GM12878 (cell line): ENCODE data around the gene CAMK4. TPM values are rescaled to one million over a fixed set of nuclear protein-coding genes. Genes with fewer than 3 reads are reported as not detected.

ENCODE experiments used
- ATAC-seq: fragments of 200-7000 bp; cut with Tn5 transposase; 3 replicates; pipeline ENCODE4 v1.9.1; 2020; ENCODE audit warnings: mild to moderate bottlenecking, moderate library complexity
- BruUV-seq: library from RNA; stranded (reverse); fragments of 400-500 nt; replicated peaks from 2 replicates; lab custom pipeline; 2021; lab: Mats Ljungman, UMichigan
- CTCF ChIA-PET: fragments of 300-600 bp; sonication (Branson Sonifier 250); formaldehyde crosslinking; extraction: SDS; loops from one replicate; lab custom pipeline; 2021; ENCODE audit warnings: inconsistent platforms; lab: Yijun Ruan, JAX
- POLR2A ChIA-PET: fragments of 350-600 bp; formaldehyde crosslinking; extraction: SDS; loops from one replicate; lab custom pipeline; 2021; ENCODE audit warnings: inconsistent platforms; lab: Charles Lee
- RAD21 ChIA-PET: fragments of 300-600 bp; sonication (Branson Sonifier 250); formaldehyde crosslinking; loops from one replicate; lab custom pipeline; 2023; ENCODE audit warnings: antibody characterized with exemption; ENCODE audit not compliant: unreplicated experiment; lab: Charles Lee
- SMC1A ChIA-PET: fragments of 300-600 bp; sonication (Branson Sonifier 250); formaldehyde crosslinking; loops from one replicate; lab custom pipeline; 2023; ENCODE audit not compliant: unreplicated experiment, uncharacterized antibody; lab: Charles Lee
- DNase-seq: peaks from one replicate; pipeline ENCODE4 v3.0.0-alpha.2; 2011; ENCODE audit warnings: low read depth, low spot score
- FAIRE-seq: peaks from 3 replicates; lab custom pipeline; 2011; peaks lifted over from hg19 to GRCh38; lab: Jason Lieb, UNC
- H2AFZ ChIP-seq: 2 replicates; pipeline ENCODE4 v1.6.0; 2011; ENCODE audit warnings: low read depth, low read length, control low read depth; ENCODE audit not compliant: control insufficient read depth
- H3K27ac ChIP-seq: 2 replicates; pipeline ENCODE4 v1.5.1; 2011; ENCODE audit warnings: control low read depth; ENCODE audit not compliant: control insufficient read depth, insufficient read depth
- H3K27me3 ChIP-seq, 2 experiments: replicated peaks in 1 of 2; 2 replicates each; pipeline versions ENCODE4 v1.6.0 to v1.6.1; 2011; ENCODE audit warnings: low read length in 1 of 2; ENCODE audit not compliant: control insufficient read depth in 2 of 2, insufficient read depth in 2 of 2
- H3K36me3 ChIP-seq, 2 experiments: 2 replicates each; pipeline ENCODE4 v1.5.1; 2011; ENCODE audit warnings: low read length in 1 of 2; ENCODE audit not compliant: control insufficient read depth in 2 of 2, insufficient read depth in 2 of 2
- H3K4me1 ChIP-seq: 2 replicates; pipeline ENCODE4 v1.6.1; 2011; ENCODE audit warnings: mild to moderate bottlenecking, low read length, moderate library complexity, mixed read lengths; ENCODE audit not compliant: control insufficient read depth, insufficient read depth
- H3K4me2 ChIP-seq: 2 replicates; pipeline ENCODE4 v1.6.0; 2011; ENCODE audit warnings: control low read depth; ENCODE audit not compliant: control insufficient read depth, insufficient read depth
- H3K4me3 ChIP-seq: fragments of 200-600 bp; sonication (generic); 2 replicates; pipeline ENCODE4 v1.5.1; 2016
- H3K79me2 ChIP-seq: 2 replicates; pipeline ENCODE4 v1.6.0; 2011; ENCODE audit warnings: low read length; ENCODE audit not compliant: control insufficient read depth, insufficient read depth
- H3K9ac ChIP-seq: 2 replicates; pipeline ENCODE4 v1.8.0; 2011; ENCODE audit warnings: low read length, control low read depth, mixed read lengths; ENCODE audit not compliant: control insufficient read depth, insufficient read depth
- H3K9me3 ChIP-seq: replicated peaks from 3 replicates; pipeline ENCODE4 v1.5.1; 2011; ENCODE audit warnings: mild to moderate bottlenecking, low read length; ENCODE audit not compliant: control insufficient read depth, insufficient read depth
- H4K20me1 ChIP-seq: 2 replicates; pipeline ENCODE4 v1.6.0; 2011; ENCODE audit not compliant: control insufficient read depth, insufficient read depth
- BRCA1 ChIP-seq: IDR thresholded peaks from 2 replicates; pipeline ENCODE4 v1.6.1; 2011; ENCODE audit warnings: low read depth, low read length, improper control_type of control experiment
- CREB1 ChIP-seq: IDR thresholded peaks from 2 replicates; pipeline ENCODE4 v1.6.1; 2012; ENCODE audit warnings: low read depth, mild to moderate bottlenecking, inconsistent platforms
- ETV6 ChIP-seq, 2 experiments: fragments of 450-650 bp in 1 of 2; IDR thresholded peaks in 1 of 2; conservative IDR thresholded peaks in 1 of 2; 2 replicates each; pipeline ENCODE4 v1.6.1; 2014; ENCODE audit warnings: antibody characterized with exemption in 1 of 2, borderline replicate concordance in 1 of 2, low read depth in 1 of 2, mild to moderate bottlenecking in 1 of 2, moderate library complexity in 1 of 2
- GATAD2B ChIP-seq: fragments of 450-650 bp; conservative IDR thresholded peaks from 2 replicates; pipeline ENCODE4 v1.6.1; 2017; ENCODE audit warnings: low read depth, mild to moderate bottlenecking, moderate library complexity
- LARP7 ChIP-seq: fragments of 450-650 bp; IDR thresholded peaks from 2 replicates; pipeline ENCODE4 v1.6.1; 2017; ENCODE audit warnings: mild to moderate bottlenecking
- MEF2B ChIP-seq: fragments of 450-650 bp; IDR thresholded peaks from 2 replicates; pipeline ENCODE4 v1.6.1; 2018; ENCODE audit warnings: mild to moderate bottlenecking, moderate library complexity; ENCODE audit not compliant: partially characterized antibody, poor library complexity, severe bottlenecking
- PAX8 ChIP-seq: fragments of 450-650 bp; IDR thresholded peaks from 2 replicates; pipeline ENCODE4 v1.6.1; 2017; ENCODE audit warnings: mild to moderate bottlenecking, moderate library complexity
- POU2F2 ChIP-seq: IDR thresholded peaks from 3 replicates; pipeline ENCODE4 v1.6.1; 2011; ENCODE audit warnings: low read depth, mild to moderate bottlenecking, low read length, borderline replicate concordance
- RUNX3 ChIP-seq: IDR thresholded peaks from 2 replicates; pipeline ENCODE4 v1.6.1; 2012; ENCODE audit warnings: low read length, inconsistent platforms
- SUZ12 ChIP-seq: fragments of 200-600 bp; sonication (generic); IDR thresholded peaks from one replicate; pipeline ENCODE4 v1.6.1; 2018; ENCODE audit warnings: antibody characterized with exemption, mild to moderate bottlenecking; ENCODE audit not compliant: unreplicated experiment
- ZNF207 ChIP-seq: fragments of 450-650 bp; IDR thresholded peaks from 2 replicates; pipeline ENCODE4 v1.6.1; 2014; ENCODE audit warnings: antibody characterized with exemption, mild to moderate bottlenecking, borderline replicate concordance
- ZNF384 ChIP-seq: IDR thresholded peaks from 2 replicates; pipeline ENCODE4 v1.6.1; 2012; ENCODE audit warnings: low read depth, mild to moderate bottlenecking, low read length, improper control_type of control experiment, borderline replicate concordance
- WGBS: methylation state at CpG from one replicate; pipeline ENCODE4 v1.1.6; 2016; ENCODE audit warnings: low lambda C conversion rate; ENCODE audit not compliant: insufficient replicate concordance, insufficient coverage; ENCODE audit errors: missing lambda C conversion rate; 5-methylcytosine and 5-hydroxymethylcytosine counted together
- in situ Hi-C: fragments of 300-500 bp; cut with MboI; formaldehyde crosslinking; loops from 9 replicates; pipeline ENCODE4 v1.14.3; 2018; ENCODE audit warnings: mixed read lengths
- intact Hi-C: fragments of 100-400 bp; cut with micrococcal nuclease; formaldehyde crosslinking; loops from one replicate; pipeline ENCODE4 v1.14.2; 2022; ENCODE audit not compliant: unreplicated experiment
- polyA plus RNA-seq, 11 experiments: library from polyadenylated mRNA; depleted of rRNA in 4 of 11; unstranded in 6 of 11; stranded (reverse) in 5 of 11; fragments of >200 nt; fragmentation: Nextera tagmentation in 4 of 11; fragmentation: Illumina TruSeq in 1 of 11; extraction: Ambion mirVana in 4 of 11; extraction: Trizol in 1 of 11; gene quantifications; 1 replicate in 1 of 11; 2 replicates in 10 of 11; pipeline versions ENCODE4 v1.2.1 to v1.2.3, GENCODE V29; 2011 to 2016; ENCODE audit warnings: inconsistent platforms in 2 of 11, missing spikeins in 2 of 11, low read depth in 1 of 11
- total RNA-seq, 4 experiments: library from RNA; depleted of rRNA in 3 of 4; stranded (reverse); fragments of >200 nt in 3 of 4; fragmentation: Illumina TruSeq in 1 of 4; extraction: Trizol in 1 of 4; gene quantifications; 2 replicates each; pipeline versions ENCODE4 v1.2.1 to v1.2.3, GENCODE V29; 2013 to 2021
- TF ChIP-seq, protein P1 (sequence below): fragments of 450-650 bp; conservative IDR thresholded peaks from 2 replicates; pipeline ENCODE4 v1.6.1; 2017; ENCODE audit warnings: mild to moderate bottlenecking, moderate library complexity
- TF ChIP-seq, protein P2 (sequence below): fragments of 150-350 bp; IDR thresholded peaks from 2 replicates; pipeline ENCODE4 v1.6.1; 2016; ENCODE audit warnings: low read depth, low read length
- TF ChIP-seq, protein P3 (sequence below): IDR thresholded peaks from 2 replicates; pipeline ENCODE4 v1.6.1; 2012; ENCODE audit warnings: low read depth, low read length, improper control_type of control experiment
- TF ChIP-seq, protein P4 (sequence below): fragments of 450-650 bp; IDR thresholded peaks from 2 replicates; pipeline ENCODE4 v1.6.1; 2016; ENCODE audit warnings: mild to moderate bottlenecking
- TF ChIP-seq, protein P5 (sequence below): IDR thresholded peaks from 2 replicates; pipeline ENCODE4 v1.6.1; 2012; ENCODE audit warnings: low read depth, low read length, improper control_type of control experiment

CAMK4 gene
- total and polyA plus RNA-seq, 10 of the 15 experiments (the other 5 are each of a cell fraction or from before 2014, with no cell fraction given), result 13.3 to 51.9 (median 35.3) TPM

DNA sequence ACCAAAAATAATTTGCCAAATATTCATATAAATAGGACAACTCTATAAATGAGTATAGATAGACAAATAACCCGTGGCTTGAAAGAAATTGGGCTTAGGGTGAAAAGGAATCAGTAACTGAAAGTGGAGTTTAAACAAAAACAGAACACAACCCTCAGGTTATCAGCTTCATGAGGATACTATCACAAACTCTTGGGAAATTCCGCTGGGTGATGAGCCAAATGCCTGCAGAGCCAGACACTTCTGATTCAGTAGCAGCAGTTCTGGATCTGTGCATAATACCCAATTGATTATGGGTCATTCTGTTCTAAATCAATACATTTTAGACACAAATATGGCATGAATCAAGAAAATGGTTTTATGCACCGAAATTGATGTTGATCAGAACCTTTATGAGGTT, 72.4 kb downstream of the CAMK4 start:
- Histone ChIP-seq H3K4me3 (no peak overlapping the region), H3K79me2 (peaks cover 5% of the 10 kb centered on the region), H3K27ac (no peak overlapping the region), H4K20me1 (no peaks in the 10 kb centered on the region), H3K27me3 (no peaks in the 10 kb centered on the region), H2AFZ (no peak overlapping the region), H3K4me2 (no peak overlapping the region), H3K9me3 (peaks cover 18% of the 10 kb centered on the region), H3K4me1 (no peaks in the 10 kb centered on the region), H3K9ac (no peak overlapping the region), H3K36me3 (peaks cover 0 to 2% of the 10 kb centered on the region in 2 experiments; a peak in 2 of 4 replicates)
- ChIA-PET SMC1A (interaction anchor here (0.9 to 3.1 kb wide), 9 partner anchors 10 to 170 kb away, joined by 3 to 19 read pairs (median 4); no protein-coding TSS in a partner anchor), RAD21 (interaction anchor here (2.1 kb wide), 1 partner anchor 42 kb away, joined by 7 read pairs; no protein-coding TSS in a partner anchor), CTCF (interaction anchor here (0.7 to 2.7 kb wide), 4 partner anchors 8 to 165 kb away, joined by 3 to 9 read pairs (median 4); no protein-coding TSS in a partner anchor), POLR2A (interaction anchor here (0.6 to 0.8 kb wide), 2 partner anchors 12 to 25 kb away, joined by 3 to 4 read pairs; no protein-coding TSS in a partner anchor)
- no peak for DNase-seq
- in situ Hi-C loops (no loop called here), intact Hi-C loops (no loop called here)
- FAIRE-seq, result no peak
- ATAC-seq, result peak; percentile 38
- 35% methylated on average over 3 of the region's 3 CpGs for WGBS
- no TSS peak for BruUV-seq
- TF ChIP-seq GATAD2B (no peak), POU2F2 (no peak), ZNF384 (no peak), SUZ12 (no peak), CREB1 (no peak), ZNF207 (no peak), BRCA1 (no peak), LARP7 (no peak), RUNX3 (no peak), PAX8 (no peak), ETV6 (conservative IDR thresholded peaks at IDR 0.05 in 1 of 2, IDR thresholded peaks at IDR 0.05 in 1 of 2; ENCODE audit: borderline replicate concordance in 1 of 2, low read depth in 1 of 2) (no peak), MEF2B (no peak)
- TF ChIP-seq, protein P1, sequence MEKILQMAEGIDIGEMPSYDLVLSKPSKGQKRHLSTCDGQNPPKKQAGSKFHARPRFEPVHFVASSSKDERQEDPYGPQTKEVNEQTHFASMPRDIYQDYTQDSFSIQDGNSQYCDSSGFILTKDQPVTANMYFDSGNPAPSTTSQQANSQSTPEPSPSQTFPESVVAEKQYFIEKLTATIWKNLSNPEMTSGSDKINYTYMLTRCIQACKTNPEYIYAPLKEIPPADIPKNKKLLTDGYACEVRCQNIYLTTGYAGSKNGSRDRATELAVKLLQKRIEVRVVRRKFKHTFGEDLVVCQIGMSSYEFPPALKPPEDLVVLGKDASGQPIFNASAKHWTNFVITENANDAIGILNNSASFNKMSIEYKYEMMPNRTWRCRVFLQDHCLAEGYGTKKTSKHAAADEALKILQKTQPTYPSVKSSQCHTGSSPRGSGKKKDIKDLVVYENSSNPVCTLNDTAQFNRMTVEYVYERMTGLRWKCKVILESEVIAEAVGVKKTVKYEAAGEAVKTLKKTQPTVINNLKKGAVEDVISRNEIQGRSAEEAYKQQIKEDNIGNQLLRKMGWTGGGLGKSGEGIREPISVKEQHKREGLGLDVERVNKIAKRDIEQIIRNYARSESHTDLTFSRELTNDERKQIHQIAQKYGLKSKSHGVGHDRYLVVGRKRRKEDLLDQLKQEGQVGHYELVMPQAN, result no peak
- TF ChIP-seq, protein P2, sequence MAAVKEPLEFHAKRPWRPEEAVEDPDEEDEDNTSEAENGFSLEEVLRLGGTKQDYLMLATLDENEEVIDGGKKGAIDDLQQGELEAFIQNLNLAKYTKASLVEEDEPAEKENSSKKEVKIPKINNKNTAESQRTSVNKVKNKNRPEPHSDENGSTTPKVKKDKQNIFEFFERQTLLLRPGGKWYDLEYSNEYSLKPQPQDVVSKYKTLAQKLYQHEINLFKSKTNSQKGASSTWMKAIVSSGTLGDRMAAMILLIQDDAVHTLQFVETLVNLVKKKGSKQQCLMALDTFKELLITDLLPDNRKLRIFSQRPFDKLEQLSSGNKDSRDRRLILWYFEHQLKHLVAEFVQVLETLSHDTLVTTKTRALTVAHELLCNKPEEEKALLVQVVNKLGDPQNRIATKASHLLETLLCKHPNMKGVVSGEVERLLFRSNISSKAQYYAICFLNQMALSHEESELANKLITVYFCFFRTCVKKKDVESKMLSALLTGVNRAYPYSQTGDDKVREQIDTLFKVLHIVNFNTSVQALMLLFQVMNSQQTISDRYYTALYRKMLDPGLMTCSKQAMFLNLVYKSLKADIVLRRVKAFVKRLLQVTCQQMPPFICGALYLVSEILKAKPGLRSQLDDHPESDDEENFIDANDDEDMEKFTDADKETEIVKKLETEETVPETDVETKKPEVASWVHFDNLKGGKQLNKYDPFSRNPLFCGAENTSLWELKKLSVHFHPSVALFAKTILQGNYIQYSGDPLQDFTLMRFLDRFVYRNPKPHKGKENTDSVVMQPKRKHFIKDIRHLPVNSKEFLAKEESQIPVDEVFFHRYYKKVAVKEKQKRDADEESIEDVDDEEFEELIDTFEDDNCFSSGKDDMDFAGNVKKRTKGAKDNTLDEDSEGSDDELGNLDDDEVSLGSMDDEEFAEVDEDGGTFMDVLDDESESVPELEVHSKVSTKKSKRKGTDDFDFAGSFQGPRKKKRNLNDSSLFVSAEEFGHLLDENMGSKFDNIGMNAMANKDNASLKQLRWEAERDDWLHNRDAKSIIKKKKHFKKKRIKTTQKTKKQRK, result no peak
- TF ChIP-seq, protein P3, sequence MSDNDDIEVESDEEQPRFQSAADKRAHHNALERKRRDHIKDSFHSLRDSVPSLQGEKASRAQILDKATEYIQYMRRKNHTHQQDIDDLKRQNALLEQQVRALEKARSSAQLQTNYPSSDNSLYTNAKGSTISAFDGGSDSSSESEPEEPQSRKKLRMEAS, result no peak
- TF ChIP-seq, protein P4, sequence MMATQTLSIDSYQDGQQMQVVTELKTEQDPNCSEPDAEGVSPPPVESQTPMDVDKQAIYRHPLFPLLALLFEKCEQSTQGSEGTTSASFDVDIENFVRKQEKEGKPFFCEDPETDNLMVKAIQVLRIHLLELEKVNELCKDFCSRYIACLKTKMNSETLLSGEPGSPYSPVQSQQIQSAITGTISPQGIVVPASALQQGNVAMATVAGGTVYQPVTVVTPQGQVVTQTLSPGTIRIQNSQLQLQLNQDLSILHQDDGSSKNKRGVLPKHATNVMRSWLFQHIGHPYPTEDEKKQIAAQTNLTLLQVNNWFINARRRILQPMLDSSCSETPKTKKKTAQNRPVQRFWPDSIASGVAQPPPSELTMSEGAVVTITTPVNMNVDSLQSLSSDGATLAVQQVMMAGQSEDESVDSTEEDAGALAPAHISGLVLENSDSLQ, result no peak
- TF ChIP-seq, protein P5, sequence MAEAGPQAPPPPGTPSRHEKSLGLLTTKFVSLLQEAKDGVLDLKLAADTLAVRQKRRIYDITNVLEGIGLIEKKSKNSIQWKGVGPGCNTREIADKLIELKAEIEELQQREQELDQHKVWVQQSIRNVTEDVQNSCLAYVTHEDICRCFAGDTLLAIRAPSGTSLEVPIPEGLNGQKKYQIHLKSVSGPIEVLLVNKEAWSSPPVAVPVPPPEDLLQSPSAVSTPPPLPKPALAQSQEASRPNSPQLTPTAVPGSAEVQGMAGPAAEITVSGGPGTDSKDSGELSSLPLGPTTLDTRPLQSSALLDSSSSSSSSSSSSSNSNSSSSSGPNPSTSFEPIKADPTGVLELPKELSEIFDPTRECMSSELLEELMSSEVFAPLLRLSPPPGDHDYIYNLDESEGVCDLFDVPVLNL, result no peak
